GM21786 (cell line): Measurements from ENCODE around the gene MCL1.
A peak's percentile ranks its signal among the peaks of the same experiment; 100 is the strongest.
"Not testable (repeated sequence)": the region's sequence is repeated elsewhere in the genome, so short reads cannot be mapped to it uniquely, and the experiment has no call there.

Experiments used
- ATAC-seq: cut with Tn5 transposase; IDR thresholded peaks from one replicate; pipeline ENCODE4 v1.9.1; 2021; ENCODE audit not compliant: unreplicated experiment

The MCL1 gene

GRCh38 chr1:150572918-150573647 lies 6.3 kb downstream of the MCL1 start:
- no peak for ATAC-seq

DNA sequence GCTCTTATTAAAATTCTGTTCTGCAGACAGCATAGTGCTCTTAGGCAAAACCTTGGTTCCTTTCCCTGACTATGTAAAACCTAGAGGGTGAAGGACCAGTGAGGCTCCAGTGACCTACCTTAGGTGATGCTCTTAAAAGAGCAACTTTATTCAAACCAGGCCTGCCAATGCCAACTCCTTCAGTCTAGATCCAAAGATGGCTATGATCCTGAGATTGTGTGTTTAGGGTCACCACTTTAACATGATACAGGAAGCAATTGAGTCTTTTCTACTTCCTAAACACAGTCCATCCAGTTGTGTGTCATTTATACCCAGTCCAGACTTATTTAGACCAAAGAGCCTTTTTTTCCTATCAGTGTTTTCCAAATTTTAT lies 10.8 kb downstream of the MCL1 start:
- ATAC-seq = no peak

- peak; percentile 7 for ATAC-seq
Observed at GRCh38 chr1:150567717-150568593, 11.5 kb downstream of the MCL1 start.

DNA sequence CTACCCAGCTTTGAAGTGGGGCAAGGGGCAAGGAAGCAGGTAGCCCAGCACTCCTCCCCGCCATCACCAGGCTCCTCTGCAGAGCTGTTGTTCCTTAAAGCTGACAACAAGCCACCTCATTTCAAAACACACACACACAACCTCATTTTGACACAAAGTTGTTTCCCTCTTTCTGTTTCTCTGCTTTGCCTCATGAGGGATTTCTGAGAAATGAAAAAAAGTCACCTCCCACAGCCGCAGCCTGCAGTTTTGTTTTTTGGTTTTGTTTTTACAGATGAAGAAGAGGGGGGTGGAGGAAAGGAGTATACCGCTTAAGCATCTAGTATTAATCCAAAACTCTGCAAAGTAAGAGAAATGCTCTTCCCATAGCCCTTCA lies 12.1 kb downstream of the MCL1 start:
- ATAC-seq = peak; percentile 38

DNA sequence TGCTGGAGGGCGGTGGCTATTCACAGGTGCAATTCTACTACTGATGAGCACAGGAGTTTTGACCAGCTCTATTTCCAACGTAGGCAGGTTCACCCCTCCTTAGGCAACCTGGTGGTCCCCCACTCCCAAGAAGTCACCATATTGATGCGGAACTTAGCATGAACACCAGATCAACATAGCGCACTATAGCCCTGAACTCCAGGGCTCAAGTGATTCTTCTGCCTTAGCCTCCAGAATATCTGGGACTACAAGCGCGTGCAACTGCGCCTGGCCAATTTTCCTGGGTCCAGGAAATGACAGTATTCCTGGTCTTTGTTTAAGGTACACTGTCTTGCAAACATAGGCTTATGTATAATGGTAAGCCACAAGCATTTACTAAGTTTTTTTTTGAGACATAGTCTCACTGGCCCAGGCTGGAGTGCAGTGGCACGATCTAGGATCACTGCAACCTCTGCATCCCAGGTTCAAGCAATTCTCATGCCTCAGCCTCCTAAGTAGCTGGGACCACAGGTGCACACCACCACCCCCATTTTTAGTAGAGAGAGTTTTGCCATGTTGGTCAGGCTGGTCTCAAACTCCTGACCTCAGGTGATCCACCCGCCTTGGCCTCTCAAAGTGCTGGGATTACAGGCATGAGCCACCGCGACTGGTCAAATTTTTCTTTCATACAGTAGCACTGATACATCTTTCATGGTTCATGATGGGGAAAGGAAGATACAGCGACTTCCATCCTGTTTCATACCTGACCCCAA lies 12.6 kb downstream of the MCL1 start:
- ATAC-seq = no peak

DNA sequence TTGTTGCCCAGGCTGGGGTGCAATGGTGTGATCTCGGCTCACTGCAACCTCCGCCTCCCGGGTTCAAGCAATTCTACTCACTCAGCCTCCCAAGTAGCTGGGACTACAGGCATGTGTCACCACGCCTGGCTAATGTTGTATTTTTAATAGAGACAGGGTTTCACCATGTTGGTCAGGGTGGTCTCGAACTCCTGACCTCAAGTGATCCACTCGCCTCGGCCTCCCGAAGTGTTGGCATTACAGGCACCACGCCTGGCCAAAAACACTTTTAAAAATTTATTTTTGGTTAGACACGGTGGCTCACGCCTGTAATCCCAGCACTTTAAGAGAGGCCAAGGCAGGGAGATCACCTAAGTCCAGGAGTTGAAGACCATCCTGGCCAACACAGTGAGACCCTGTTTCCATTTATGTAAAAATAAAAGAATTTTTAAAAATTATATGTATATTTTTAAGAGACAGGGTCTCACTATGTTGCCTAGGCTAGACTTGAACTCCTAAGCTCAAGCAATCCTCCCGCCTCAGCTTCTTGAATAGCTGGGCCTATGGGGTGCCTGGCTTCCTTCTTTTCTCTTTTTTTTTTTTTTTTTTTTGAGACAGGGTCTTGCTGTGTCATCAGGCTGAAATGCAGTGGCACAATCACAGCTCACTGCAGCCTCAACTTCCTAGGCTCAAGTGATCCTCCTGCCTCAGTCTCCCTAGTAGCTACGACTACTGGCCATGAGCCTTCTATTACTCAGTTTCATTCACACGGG lies 14.0 kb downstream of the MCL1 start:
- ATAC-seq = not testable (repeated sequence)

DNA sequence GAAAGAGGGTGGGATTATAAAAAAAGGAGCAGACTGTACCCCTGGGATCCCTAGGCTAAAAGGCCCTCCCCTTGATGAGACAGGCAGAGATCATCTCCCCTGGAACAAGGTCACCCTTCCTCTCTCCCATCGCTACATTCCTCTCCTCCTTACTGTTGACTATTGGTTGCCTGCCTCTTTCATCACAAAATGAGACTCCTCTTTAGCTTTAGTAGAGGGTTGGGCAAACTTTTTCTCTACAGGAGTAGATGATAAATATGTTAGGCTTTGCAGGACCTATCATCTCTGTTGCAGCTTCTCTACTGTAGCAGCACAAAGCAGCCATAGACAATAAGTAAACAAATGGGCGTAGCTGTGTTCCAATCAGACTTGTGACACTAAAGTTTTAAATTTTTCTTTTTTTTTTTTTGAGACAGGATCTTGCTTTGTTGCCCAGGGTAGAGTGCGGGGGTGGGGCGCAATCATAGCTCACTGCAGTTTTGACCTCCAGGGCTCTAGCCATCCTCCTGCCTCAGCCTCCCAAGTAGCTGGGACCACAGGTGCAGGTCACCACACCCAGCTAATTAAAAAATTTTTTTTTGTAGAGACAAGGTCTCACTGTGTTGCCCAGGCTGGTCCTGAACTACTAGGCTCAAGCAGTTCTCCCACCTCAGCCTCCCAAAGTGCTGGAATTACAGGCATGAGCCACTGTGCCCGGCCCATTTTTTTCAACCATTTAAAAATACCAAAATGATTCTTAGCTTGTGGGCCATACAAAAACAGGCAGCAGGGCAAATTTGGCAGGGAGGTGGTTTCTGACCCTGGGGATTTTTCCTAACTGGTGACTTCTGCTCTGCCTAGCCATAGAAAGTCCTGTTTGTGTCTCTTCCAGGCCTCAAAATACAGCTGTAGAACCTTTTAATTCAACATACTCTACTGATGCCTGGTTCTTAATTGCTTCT lies 15.1 kb downstream of the MCL1 start:
- no peak for ATAC-seq

GRCh38 chr1:150563340-150564038 lies 15.9 kb downstream of the MCL1 start:
- peak; percentile 27 for ATAC-seq

GRCh38 chr1:150562446-150563339 lies 16.7 kb downstream of the MCL1 start:
- peak; percentile 39 for ATAC-seq

- no peak for ATAC-seq
Observed at GRCh38 chr1:150561974-150562445, 17.4 kb downstream of the MCL1 start.

GRCh38 chr1:150561254-150561973 lies 18.0 kb downstream of the MCL1 start:
- ATAC-seq = no peak

GRCh38 chr1:150560576-150561253 lies 18.7 kb downstream of the MCL1 start:
- ATAC-seq = no peak

DNA sequence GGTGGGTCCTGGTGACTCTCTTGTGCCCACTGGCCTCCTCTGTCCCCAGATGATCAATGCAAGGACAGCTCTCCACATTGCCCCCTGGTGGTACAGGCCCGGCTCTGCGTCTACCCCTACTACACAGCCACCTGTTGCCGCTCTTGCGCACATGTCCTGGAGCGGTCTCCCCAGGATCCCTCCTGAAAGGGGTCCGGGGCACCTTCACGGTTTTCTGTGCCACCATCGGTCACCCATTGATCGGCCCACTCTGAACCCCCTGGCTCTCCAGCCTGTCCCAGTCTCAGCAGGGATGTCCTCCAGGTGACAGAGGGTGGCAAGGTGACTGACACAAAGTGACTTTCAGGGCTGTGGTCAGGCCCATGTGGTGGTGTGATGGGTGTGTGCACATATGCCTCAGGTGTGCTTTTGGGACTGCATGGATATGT lies 19.4 kb downstream of the MCL1 start:
- no peak for ATAC-seq

DNA sequence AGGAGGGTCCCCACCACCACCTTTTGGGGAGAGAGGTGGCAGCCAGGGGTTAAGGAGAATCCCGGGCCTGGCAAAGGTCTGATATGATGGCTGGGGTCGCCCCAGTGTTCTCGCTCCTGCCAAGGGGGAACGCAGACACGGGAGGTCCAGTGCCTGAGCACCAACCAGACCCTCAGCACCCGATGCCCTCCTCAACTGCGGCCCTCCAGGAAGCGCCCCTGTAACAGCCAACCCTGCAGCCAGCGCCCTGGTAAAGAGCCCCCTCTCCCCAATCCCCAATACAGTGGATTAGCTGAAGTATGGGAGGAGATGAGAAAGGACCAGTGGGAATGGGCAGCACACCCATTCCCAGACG lies 19.8 kb downstream of the MCL1 start:
- ATAC-seq = no peak

DNA sequence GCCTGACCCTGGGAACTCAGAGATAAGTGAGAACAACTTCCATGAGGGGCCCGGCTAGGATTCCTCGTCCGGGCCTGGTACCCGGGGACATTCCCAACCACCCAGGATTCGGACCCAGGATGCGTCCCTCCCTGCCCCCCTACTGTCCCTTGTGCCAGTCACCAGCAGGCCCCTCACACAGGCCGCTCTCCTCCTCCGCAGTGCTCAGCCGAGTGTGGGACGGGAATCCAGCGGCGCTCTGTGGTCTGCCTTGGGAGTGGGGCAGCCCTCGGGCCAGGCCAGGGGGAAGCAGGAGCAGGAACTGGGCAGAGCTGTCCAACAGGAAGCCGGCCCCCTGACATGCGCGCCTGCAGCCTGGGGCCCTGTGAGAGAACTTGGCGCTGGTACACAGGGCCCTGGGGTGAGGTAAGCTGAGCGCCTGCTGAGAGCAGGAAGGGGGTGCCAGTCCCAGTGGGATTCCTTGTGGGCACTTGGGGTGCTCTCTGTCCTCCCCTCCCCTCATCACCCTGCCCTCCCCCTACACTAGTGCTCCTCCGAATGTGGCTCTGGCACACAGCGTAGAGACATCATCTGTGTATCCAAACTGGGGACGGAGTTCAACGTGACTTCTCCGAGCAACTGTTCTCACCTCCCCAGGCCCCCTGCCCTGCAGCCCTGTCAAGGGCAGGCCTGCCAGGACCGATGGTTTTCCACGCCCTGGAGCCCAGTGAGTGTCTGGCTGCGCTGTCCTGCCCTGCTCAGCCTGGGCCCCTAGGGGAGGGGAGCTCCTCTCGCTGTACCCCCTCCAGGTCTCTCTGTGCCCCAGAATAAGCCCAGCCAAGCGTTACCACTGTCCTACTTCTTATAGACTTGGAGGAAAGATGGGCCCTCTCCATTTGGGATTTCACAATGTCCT lies 20.4 kb downstream of the MCL1 start:
- no peak for ATAC-seq

DNA sequence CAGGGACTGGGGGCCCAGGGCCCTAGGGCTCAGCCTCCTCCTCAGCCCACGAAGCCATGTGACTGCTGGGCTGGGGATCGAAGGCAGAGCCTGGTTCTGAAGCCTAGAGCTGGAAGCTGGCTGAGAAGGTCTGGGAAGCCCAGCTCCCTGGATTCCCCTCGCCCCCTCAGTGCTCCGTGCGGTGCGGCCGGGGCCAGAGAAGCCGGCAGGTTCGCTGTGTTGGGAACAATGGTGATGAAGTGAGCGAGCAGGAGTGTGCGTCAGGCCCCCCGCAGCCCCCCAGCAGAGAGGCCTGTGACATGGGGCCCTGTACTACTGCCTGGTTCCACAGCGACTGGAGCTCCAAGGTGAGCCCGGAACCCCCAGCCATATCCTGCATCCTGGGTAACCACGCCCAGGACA lies 21.1 kb downstream of the MCL1 start:
- ATAC-seq = no peak
